H1 (cell line): ENCODE measurements around the gene PRKN. TPM values are rescaled to one million over a fixed set of nuclear protein-coding genes. Genes with fewer than 3 reads are reported as not detected.

Experiments
- CTCF ChIA-PET: fragments of 300-600 bp; sonication (Branson Sonifier 250); formaldehyde crosslinking; loops from one replicate; lab custom pipeline; 2021; ENCODE audit not compliant: partially characterized antibody; lab: Charles Lee
- POLR2A ChIA-PET: fragments of 300-600 bp; sonication (Branson Sonifier 250); formaldehyde crosslinking; loops from one replicate; lab custom pipeline; 2021; ENCODE audit warnings: inconsistent platforms; ENCODE audit not compliant: partially characterized antibody; lab: Charles Lee
- DNase-seq, 2 experiments: peaks; one replicate each; pipeline versions ENCODE4 v3.0.0 to v3.0.0-alpha.2; 2010 to 2022; ENCODE audit warnings: low spot score in 2 of 2, low read depth in 1 of 2, mixed read lengths in 1 of 2
- FAIRE-seq: peaks from 2 replicates; lab custom pipeline; 2011; peaks lifted over from hg19 to GRCh38; lab: Jason Lieb, UNC
- H2AFZ ChIP-seq: 2 replicates; pipeline ENCODE4 v1.8.1; 2012; ENCODE audit warnings: low read length, inconsistent platforms
- H2AK5ac ChIP-seq: 2 replicates; pipeline ENCODE4 v1.6.1; 2013; ENCODE audit warnings: low read depth, low read length
- H2BK120ac ChIP-seq: replicated peaks from 2 replicates; pipeline ENCODE3; 2013; ENCODE audit warnings: low read depth, low read length, inconsistent platforms
- H2BK12ac ChIP-seq: 2 replicates; pipeline ENCODE4 v1.6.1; 2013; ENCODE audit warnings: low read depth, low read length
- H2BK15ac ChIP-seq: 2 replicates; pipeline ENCODE4 v1.6.1; 2013; ENCODE audit warnings: low read length
- H2BK20ac ChIP-seq: 2 replicates; pipeline ENCODE4 v1.6.1; 2013; ENCODE audit warnings: low read length
- H2BK5ac ChIP-seq: 2 replicates; pipeline ENCODE4 v1.6.1; 2013; ENCODE audit warnings: low read depth, low read length
- H3K14ac ChIP-seq: 2 replicates; pipeline ENCODE4 v1.6.1; 2013; ENCODE audit warnings: inconsistent platforms; ENCODE audit not compliant: insufficient read length
- H3K18ac ChIP-seq: 2 replicates; pipeline ENCODE4 v1.6.1; 2013; ENCODE audit warnings: low read length; ENCODE audit errors: extremely low read depth
- H3K23ac ChIP-seq: 2 replicates; pipeline ENCODE4 v1.6.1; 2013; ENCODE audit warnings: inconsistent platforms; ENCODE audit not compliant: insufficient read length
- H3K23me2 ChIP-seq: 2 replicates; pipeline ENCODE4 v1.6.1; 2013; ENCODE audit warnings: low read depth, low read length
- H3K27ac ChIP-seq: 2 replicates; pipeline ENCODE4 v1.6.1; 2011; ENCODE audit warnings: low read depth, low read length, inconsistent platforms
- H3K27me3 ChIP-seq, 4 experiments: replicated peaks in 1 of 4; 1 replicate in 1 of 4; 2 replicates in 3 of 4; pipeline versions ENCODE4 v1.6.1 to v1.8.1; 2011 to 2013; ENCODE audit warnings: low read length in 3 of 4, mild to moderate bottlenecking in 3 of 4, inconsistent platforms in 2 of 4, mixed read lengths in 2 of 4, moderate library complexity in 1 of 4; ENCODE audit not compliant: control insufficient read depth in 3 of 4, insufficient read depth in 3 of 4; ENCODE audit errors: extremely low read depth in 1 of 4
- H3K36me3 ChIP-seq, 4 experiments: 2 replicates each; pipeline versions ENCODE4 v1.6.1 to v1.8.1; 2011 to 2013; ENCODE audit warnings: mild to moderate bottlenecking in 4 of 4, low read length in 3 of 4, moderate library complexity in 2 of 4, control low read depth in 1 of 4, inconsistent platforms in 1 of 4; ENCODE audit not compliant: insufficient read depth in 4 of 4, control insufficient read depth in 2 of 4
- H3K4ac ChIP-seq: replicated peaks from 2 replicates; pipeline ENCODE3; 2013; ENCODE audit warnings: low read length, low read depth, mixed read lengths, inconsistent platforms; ENCODE audit not compliant: insufficient read length
- H3K4me1 ChIP-seq, 4 experiments: replicated peaks in 1 of 4; 1 replicate in 1 of 4; 2 replicates in 3 of 4; pipeline versions ENCODE4 v1.6.1 to v1.8.1; 2011 to 2013; ENCODE audit warnings: low read length in 3 of 4, inconsistent platforms in 2 of 4, mixed read lengths in 1 of 4; ENCODE audit not compliant: insufficient read depth in 4 of 4, control insufficient read depth in 3 of 4
- H3K4me2 ChIP-seq, 2 experiments: 2 replicates each; pipeline versions ENCODE4 v1.6.1 to v1.8.1; 2011 to 2013; ENCODE audit warnings: low read depth in 2 of 2, low read length in 2 of 2, control low read depth in 1 of 2, inconsistent platforms in 1 of 2, mild to moderate bottlenecking in 1 of 2; ENCODE audit not compliant: insufficient read depth in 1 of 2
- H3K4me3 ChIP-seq, 4 experiments: fragments of 200-600, 300-600 bp in 1 of 4; sonication (generic), shearing (Covaris generic), sonication (Bioruptor Twin) in 1 of 4; 2 replicates each; pipeline versions ENCODE4 v1.5.1 to v1.8.1; 2011 to 2016; ENCODE audit warnings: low read length in 4 of 4, low read depth in 3 of 4, control low read depth in 2 of 4, inconsistent platforms in 2 of 4, mild to moderate bottlenecking in 2 of 4, mixed read lengths in 1 of 4, moderate library complexity in 1 of 4; ENCODE audit not compliant: insufficient read depth in 2 of 4; ENCODE audit errors: extremely low read depth in 1 of 4
- H3K56ac ChIP-seq: replicated peaks from 2 replicates; pipeline ENCODE3; 2013; ENCODE audit warnings: low read depth, mild to moderate bottlenecking, mixed read lengths, low read length, inconsistent platforms; ENCODE audit not compliant: insufficient read length
- H3K79me1 ChIP-seq: 2 replicates; pipeline ENCODE4 v1.6.1; 2013; ENCODE audit warnings: low read depth, low read length, control low read depth
- H3K79me2 ChIP-seq, 2 experiments: 2 replicates each; pipeline versions ENCODE4 v1.6.1 to v1.8.1; 2012 to 2013; ENCODE audit warnings: low read length in 2 of 2, mild to moderate bottlenecking in 2 of 2, inconsistent platforms in 1 of 2; ENCODE audit not compliant: insufficient read depth in 2 of 2, control insufficient read depth in 1 of 2
- H3K9ac ChIP-seq, 4 experiments: replicated peaks in 1 of 4; 1 replicate in 1 of 4; 2 replicates in 3 of 4; pipeline versions ENCODE4 v1.6.1 to v1.8.1; 2011 to 2013; ENCODE audit warnings: low read depth in 3 of 4, low read length in 3 of 4, control low read depth in 2 of 4, mild to moderate bottlenecking in 2 of 4, moderate library complexity in 2 of 4, inconsistent platforms in 1 of 4; ENCODE audit errors: extremely low read depth in 1 of 4
- H3K9me3 ChIP-seq, 2 experiments: 2 replicates each; pipeline versions ENCODE4 v1.6.1 to v1.8.1; 2012 to 2013; ENCODE audit warnings: mild to moderate bottlenecking in 2 of 2, moderate library complexity in 2 of 2, control low read depth in 1 of 2, inconsistent platforms in 1 of 2, low read depth in 1 of 2, low read length in 1 of 2, mixed read lengths in 1 of 2; ENCODE audit not compliant: insufficient read depth in 2 of 2
- H4K20me1 ChIP-seq, 2 experiments: replicated peaks in 1 of 2; 2 replicates each; pipeline versions ENCODE3 to v1.8.1; 2011 to 2013; ENCODE audit warnings: inconsistent platforms in 2 of 2, low read length in 2 of 2, mild to moderate bottlenecking in 1 of 2; ENCODE audit not compliant: insufficient read depth in 2 of 2, control insufficient read depth in 1 of 2
- H4K5ac ChIP-seq: 2 replicates; pipeline ENCODE4 v1.6.1; 2013; ENCODE audit warnings: low read length, low read depth, mixed read lengths, inconsistent platforms; ENCODE audit not compliant: insufficient read length
- H4K8ac ChIP-seq: 2 replicates; pipeline ENCODE4 v1.8.0; 2013; ENCODE audit warnings: mild to moderate bottlenecking, moderate library complexity, low read length, inconsistent platforms; ENCODE audit not compliant: insufficient read depth; ENCODE audit errors: extremely low read depth
- H4K91ac ChIP-seq: replicated peaks from 2 replicates; pipeline ENCODE3; 2013; ENCODE audit warnings: low read length, mixed read lengths, inconsistent platforms; ENCODE audit not compliant: insufficient read length
- BCL11A ChIP-seq, 2 experiments: IDR thresholded peaks; one replicate each; pipeline ENCODE4 v1.6.1; 2011; ENCODE audit warnings: low read depth in 2 of 2, low read length in 2 of 2, mild to moderate bottlenecking in 2 of 2
- CTCF ChIP-seq, 3 experiments: IDR thresholded peaks; 1 replicate in 2 of 3; 2 replicates in 1 of 3; pipeline versions ENCODE4 v1.5.1 to v1.6.1; 2011; ENCODE audit warnings: low read length in 3 of 3, mild to moderate bottlenecking in 3 of 3, inconsistent platforms in 2 of 3, low read depth in 1 of 3, moderate library complexity in 1 of 3; ENCODE audit not compliant: insufficient read depth in 1 of 3; ENCODE audit errors: control extremely low read depth in 1 of 3
- JUN ChIP-seq: IDR thresholded peaks from 2 replicates; pipeline ENCODE4 v1.6.1; 2011; ENCODE audit warnings: low read depth, mild to moderate bottlenecking, improper control_type of control experiment, low read length
- MAX ChIP-seq: IDR thresholded peaks from 2 replicates; pipeline ENCODE4 v1.6.1; 2012; ENCODE audit warnings: inconsistent platforms
- NANOG ChIP-seq: IDR thresholded peaks from 2 replicates; pipeline ENCODE4 v1.6.1; 2011; ENCODE audit warnings: low read length, low read depth, mild to moderate bottlenecking, inconsistent platforms; ENCODE audit not compliant: insufficient read depth, poor library complexity, severe bottlenecking
- PHF8 ChIP-seq: fragments of 200-600 bp; sonication (generic); conservative IDR thresholded peaks from 2 replicates; pipeline ENCODE4 v1.7.1; 2012; ENCODE audit warnings: low read depth, mild to moderate bottlenecking, inconsistent platforms, low read length, moderate library complexity
- RAD21 ChIP-seq, 2 experiments: IDR thresholded peaks in 1 of 2; conservative IDR thresholded peaks in 1 of 2; 2 replicates each; pipeline ENCODE4 v1.6.1; 2011; ENCODE audit warnings: low read depth in 2 of 2, low read length in 2 of 2, improper control_type of control experiment in 1 of 2, inconsistent platforms in 1 of 2, mild to moderate bottlenecking in 1 of 2, moderate library complexity in 1 of 2
- SAP30 ChIP-seq: fragments of 300-600 bp; sonication (generic); IDR thresholded peaks from 2 replicates; pipeline ENCODE4 v1.7.1; 2012; ENCODE audit warnings: low read length, moderate library complexity, mild to moderate bottlenecking, inconsistent platforms; ENCODE audit not compliant: insufficient read depth, insufficient replicate concordance
- SIX5 ChIP-seq: IDR thresholded peaks from 2 replicates; pipeline ENCODE4 v1.6.1; 2011; ENCODE audit warnings: mild to moderate bottlenecking, low read depth, low read length
- WGBS, 2 experiments: shearing (Covaris generic) in 1 of 2; methylation state at CpG; one replicate each; pipeline versions ENCODE4 v1.1.6 to v1.1.7; 2013 to 2015; ENCODE audit warnings: low lambda C conversion rate in 2 of 2, mixed read lengths in 2 of 2, inconsistent platforms in 1 of 2, low coverage in 1 of 2, missing lambda C conversion rate in 1 of 2; ENCODE audit not compliant: insufficient replicate concordance in 2 of 2, insufficient coverage in 1 of 2, insufficient read length in 1 of 2; ENCODE audit errors: extremely low coverage in 1 of 2, missing lambda C conversion rate in 1 of 2; 5-methylcytosine and 5-hydroxymethylcytosine counted together
- polyA plus RNA-seq, 7 experiments: library from polyadenylated mRNA; depleted of rRNA in 3 of 7; stranded (reverse) in 5 of 7; unstranded in 2 of 7; fragments of >200 nt in 5 of 7; fragments of 200-250 nt in 2 of 7; gene quantifications; 1 replicate in 5 of 7; 2 replicates in 1 of 7; 4 replicates in 1 of 7; pipeline versions ENCODE4 v1.2.1 to v1.2.3, GENCODE V29; 2011 to 2013; ENCODE audit warnings: missing spikeins in 2 of 7, mixed read lengths in 2 of 7
- total RNA-seq: library from RNA; stranded (reverse); fragmentation: NEBNext Ultra II Directional; extraction: Animal tissue kit (Norgen Biotek cat#: 25700); gene quantifications from 2 replicates; pipeline ENCODE4 v1.2.1, GENCODE V29; 2021

The PRKN gene
- total and polyA plus RNA-seq, 2 of the 8 experiments (the other 6 are each of a cell fraction or from before 2014, with no cell fraction given) = 0.13 to 0.29 TPM

DNA sequence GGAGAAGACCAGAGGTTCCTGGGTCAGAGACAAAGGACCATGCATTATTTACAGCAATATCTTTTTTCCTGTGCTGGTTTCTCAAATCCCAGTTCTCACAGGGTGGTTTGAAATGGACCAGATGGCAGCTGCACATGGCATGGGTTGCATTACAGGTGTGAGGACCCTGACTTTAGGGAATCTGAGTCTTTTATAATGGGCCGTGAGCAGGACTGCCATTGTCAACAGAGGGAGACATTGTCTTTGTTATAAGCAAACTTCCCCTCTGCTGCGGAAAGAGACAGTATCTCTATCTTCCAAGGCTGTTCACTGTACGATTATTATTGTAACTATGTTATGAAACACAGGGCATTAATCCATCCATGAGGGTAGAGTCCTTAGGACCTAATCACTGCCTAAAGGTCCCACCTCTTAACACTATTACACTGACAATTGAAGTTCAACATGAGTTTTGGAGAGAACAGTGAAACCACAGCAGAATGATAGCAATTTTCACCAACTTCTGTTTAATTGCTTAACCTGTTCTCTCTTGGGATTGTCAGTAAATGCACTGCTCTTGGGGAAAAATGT lies 1297.6 kb downstream of the PRKN start:
- Histone ChIP-seq H2BK15ac (no peak overlapping the region), H3K4ac (no peak overlapping the region), H2BK120ac (no peak overlapping the region), H3K27me3 (no peaks in the 10 kb centered on the region), H3K23ac (no peak overlapping the region), H2BK5ac (no peak overlapping the region), H3K23me2 (no peaks in the 10 kb centered on the region), H3K27ac (no peak overlapping the region), H2AK5ac (no peak overlapping the region), H4K91ac (no peak overlapping the region), H3K36me3 (no peaks in the 10 kb centered on the region), H3K79me2 (no peaks in the 10 kb centered on the region), H4K20me1 (no peaks in the 10 kb centered on the region), H3K56ac (no peak overlapping the region), H3K18ac (no peak overlapping the region), H3K4me1 (no peaks in the 10 kb centered on the region), H3K4me3 (no peak overlapping the region), H4K8ac (no peak overlapping the region), H3K14ac (no peak overlapping the region), H3K79me1 (no peaks in the 10 kb centered on the region), H2AFZ (no peak overlapping the region), H3K4me2 (no peak overlapping the region), H2BK20ac (no peak overlapping the region), H3K9me3 (peaks cover 4 to 8% of the 10 kb centered on the region in 2 experiments; a peak in 1 of 4 replicates), H4K5ac (no peak overlapping the region), H2BK12ac (no peak overlapping the region), H3K9ac (no peak overlapping the region)
- ChIA-PET CTCF (interaction anchor here (0.8 to 5.3 kb wide), 4 partner anchors 11 to 68 kb away, joined by 3 to 35 read pairs (median 6); no protein-coding TSS in a partner anchor), POLR2A (interaction anchor here (0.6 kb wide), 1 partner anchor 545 kb away, joined by 3 read pairs; no protein-coding TSS in a partner anchor)
- DNase-seq (no peak), FAIRE-seq (no peak)
- WGBS, 2 experiments = 98% methylated on average over 3 of the region's 3 CpGs; no CpG with 5 or more reads in 1 of the 2 experiments
- TF ChIP-seq SIX5 = no peak
- peak; percentile 58 to 67 for TF ChIP-seq RAD21 (IDR thresholded peaks at IDR 0.05 in 1 of 2, conservative IDR thresholded peaks at IDR 0.05 in 1 of 2; ENCODE audit: low read depth in 2 of 2, low read length in 2 of 2)
- TF ChIP-seq CTCF (IDR thresholded peaks at IDR 0.05; ENCODE audit: control extremely low read depth in 1 of 3, insufficient read depth in 1 of 3, low read depth in 1 of 3, low read length in 3 of 3) = peak in 2 of 3 experiments; percentile 24 to 48; a peak in 2 of 4 replicates
- no peak for TF ChIP-seq SAP30
- TF ChIP-seq MAX = peak; percentile 63
- no peak for TF ChIP-seq BCL11A (IDR thresholded peaks at IDR 0.05; ENCODE audit: low read depth in 2 of 2, low read length in 2 of 2)
- TF ChIP-seq NANOG = no peak
- no peak for TF ChIP-seq JUN
- TF ChIP-seq PHF8 = no peak
